SH-SY5Y (cell line): ENCODE measurements around the gene GPR39.

ENCODE experiments used
- GATA2 ChIP-seq: IDR thresholded peaks from 2 replicates; pipeline ENCODE4 v1.6.1; 2011; ENCODE audit warnings: mild to moderate bottlenecking, low read depth, low read length
- GATA3 ChIP-seq: IDR thresholded peaks from 2 replicates; pipeline ENCODE4 v1.6.1; 2011; ENCODE audit warnings: low read depth, mild to moderate bottlenecking, low read length, moderate library complexity

- TF ChIP-seq GATA2 (no peak), GATA3 (no peak)
Measured at GRCh38 chr2:132477436-132477835, 60.8 kb downstream of the GPR39 start.
